HG03565 (cell line): Measurements from ENCODE around the gene CORO6.

Experiments used
- ATAC-seq: cut with Tn5 transposase; IDR thresholded peaks from one replicate; pipeline ENCODE4 v1.9.1; 2021; ENCODE audit warnings: mild to moderate bottlenecking, moderate library complexity; ENCODE audit not compliant: unreplicated experiment

Gene CORO6

GRCh38 chr17:29567304-29567553, 55.5 kb downstream of the CORO6 start:
- ATAC-seq = no peak

DNA sequence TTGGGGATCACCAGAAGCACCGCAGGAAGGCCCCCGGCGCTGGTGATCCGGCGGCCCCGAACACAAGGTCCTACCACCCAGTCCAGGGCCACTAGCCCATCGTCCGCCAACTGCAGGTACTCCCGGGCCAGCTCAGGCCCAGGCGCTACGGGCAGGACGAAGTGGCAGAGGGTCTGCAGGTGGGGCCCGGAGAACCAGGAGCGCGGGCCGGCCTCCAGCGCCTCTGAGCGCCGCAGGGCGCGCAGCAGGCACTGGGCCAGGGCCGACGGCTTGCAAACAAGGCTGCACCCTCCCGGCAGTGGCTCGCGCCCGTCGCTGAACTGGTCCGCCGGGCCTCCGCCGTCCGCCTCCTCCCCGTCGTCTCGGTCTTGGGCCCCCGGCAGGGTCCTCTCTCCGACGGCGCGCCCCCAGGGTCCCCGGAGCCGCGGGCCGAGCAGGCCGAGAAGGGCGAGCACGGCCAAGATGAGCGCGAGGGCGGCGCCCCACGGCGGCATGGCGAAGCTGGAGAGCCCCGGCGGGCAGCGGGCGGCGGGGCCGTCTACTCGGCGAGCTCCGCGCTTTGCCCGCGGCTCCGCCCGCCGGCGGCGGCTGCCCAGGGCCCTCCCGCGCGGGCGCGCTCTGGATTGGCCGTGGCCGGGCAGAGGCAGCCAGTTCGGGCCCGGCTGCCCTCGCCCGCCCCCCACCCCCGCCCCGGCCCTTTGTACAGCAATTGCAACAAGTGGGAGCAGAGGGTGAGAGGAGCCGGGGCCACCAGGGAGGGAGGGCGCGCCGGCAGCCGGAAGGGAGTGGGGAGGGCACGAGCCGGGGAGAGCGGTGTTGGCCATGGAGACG, 56.0 kb downstream of the CORO6 start, which contains the start of gene ABHD15:
ABHD15 (minus strand) TSS at position 565 of the 831 bp plus-strand sequence; CDS start at position 494, 71 bp downstream.
- no peak for ATAC-seq

DNA sequence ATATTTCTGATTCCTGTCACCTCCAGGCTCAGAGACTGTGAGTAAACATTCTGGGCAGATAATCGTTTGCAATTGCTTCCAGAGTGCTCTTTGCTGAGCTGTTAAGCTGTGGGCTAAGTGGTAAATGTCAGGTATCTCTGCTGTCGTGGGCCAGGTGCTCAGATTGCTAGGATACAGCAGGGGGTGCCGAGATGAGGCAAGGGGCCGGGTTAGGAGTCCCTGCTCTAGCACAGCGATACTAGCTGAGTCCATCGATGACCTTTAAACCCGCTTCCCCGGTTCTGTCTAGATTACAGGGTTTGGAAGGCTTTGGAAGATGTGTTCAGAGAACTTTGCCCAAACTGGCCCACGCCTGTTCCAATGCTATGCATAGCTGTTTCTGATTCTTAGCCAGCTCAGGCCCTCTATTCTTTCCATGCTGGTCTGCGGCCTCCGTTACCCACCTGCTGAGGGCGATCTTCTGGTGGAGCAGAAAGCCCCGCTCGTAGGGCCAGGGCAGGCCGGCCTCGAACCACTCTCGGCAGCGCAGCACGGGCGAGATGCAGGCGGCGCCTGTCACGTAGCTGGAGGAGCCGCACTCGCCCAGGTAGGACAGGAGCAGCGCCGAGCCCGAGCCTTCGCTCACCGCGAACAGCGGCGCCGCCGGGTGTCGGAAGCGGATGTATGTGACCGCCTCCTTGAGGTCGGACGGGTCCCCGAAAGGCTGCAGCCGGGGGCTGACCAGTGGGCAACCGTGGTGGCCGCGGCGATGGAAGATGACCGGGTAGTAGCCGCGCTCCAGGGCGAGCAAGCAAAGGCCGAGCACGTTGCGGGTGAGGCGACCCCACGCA, 56.9 kb downstream of the CORO6 start:
- ATAC-seq = no peak
